KBM-7 (cell line): Measurements from ENCODE around the gene CMSS1.

Source experiments
- DNase-seq: peaks from one replicate; pipeline ENCODE4 v3.0.0-alpha.2; 2015
- in situ Hi-C: fragments of 300-500 bp; cut with MboI; formaldehyde crosslinking; loops from 2 replicates; pipeline ENCODE4 v1.14.3; 2020; ENCODE audit warnings: low sequenced_read_pairs, low pct_unique_long_range_greater_than_20kb, mixed read lengths

The CMSS1 gene

GRCh38 chr3:99962703-99963102 lies 145.0 kb downstream of the CMSS1 start:
- in situ Hi-C loops = no loop called here
- DNase-seq = no peak

- in situ Hi-C loops = no loop called here
- no peak for DNase-seq
Observed at GRCh38 chr3:99965077-99965476, 147.4 kb downstream of the CMSS1 start.

- no peak for DNase-seq
- in situ Hi-C loops = no loop called here
Observed at GRCh38 chr3:99965681-99966408, 148.2 kb downstream of the CMSS1 start.

GRCh38 chr3:99966662-99967416 lies 149.2 kb downstream of the CMSS1 start:
- in situ Hi-C loops = no loop called here
- DNase-seq = no peak

GRCh38 chr3:99967796-99968195 lies 150.1 kb downstream of the CMSS1 start:
- DNase-seq = no peak
- in situ Hi-C loops = no loop called here

- no peak for DNase-seq
- in situ Hi-C loops = no loop called here
Observed at GRCh38 chr3:99969136-99969535, 151.5 kb downstream of the CMSS1 start.

GRCh38 chr3:99970198-99970597 lies 152.5 kb downstream of the CMSS1 start:
- in situ Hi-C loops = no loop called here
- DNase-seq = no peak

GRCh38 chr3:99971761-99972160 lies 154.1 kb downstream of the CMSS1 start:
- DNase-seq = no peak
- in situ Hi-C loops = no loop called here

GRCh38 chr3:99972380-99973104 lies 154.9 kb downstream of the CMSS1 start:
- no peak for DNase-seq
- in situ Hi-C loops = no loop called here

GRCh38 chr3:99974989-99975388 lies 157.3 kb downstream of the CMSS1 start:
- in situ Hi-C loops = no loop called here
- DNase-seq = no peak

GRCh38 chr3:99976584-99976983 lies 158.9 kb downstream of the CMSS1 start:
- in situ Hi-C loops = no loop called here
- DNase-seq = no peak

- in situ Hi-C loops = no loop called here
- no peak for DNase-seq
Observed at GRCh38 chr3:99978221-99978620, 160.6 kb downstream of the CMSS1 start.

- DNase-seq = no peak
- in situ Hi-C loops = no loop called here
Observed at GRCh38 chr3:99980606-99981005, 162.9 kb downstream of the CMSS1 start.

GRCh38 chr3:99981138-99981537 lies 163.5 kb downstream of the CMSS1 start:
- DNase-seq = no peak
- in situ Hi-C loops = no loop called here

GRCh38 chr3:99982650-99983049 lies 165.0 kb downstream of the CMSS1 start:
- no peak for DNase-seq
- in situ Hi-C loops = no loop called here

GRCh38 chr3:99984139-99984538 lies 166.5 kb downstream of the CMSS1 start:
- in situ Hi-C loops = no loop called here
- no peak for DNase-seq

- in situ Hi-C loops = no loop called here
- no peak for DNase-seq
Observed at GRCh38 chr3:99984668-99985067, 167.0 kb downstream of the CMSS1 start.

- in situ Hi-C loops = no loop called here
- DNase-seq = no peak
Observed at GRCh38 chr3:99990179-99990578, 172.5 kb downstream of the CMSS1 start.

GRCh38 chr3:99997293-99997692 lies 179.6 kb downstream of the CMSS1 start:
- in situ Hi-C loops = no loop called here
- no peak for DNase-seq

- in situ Hi-C loops = no loop called here
- DNase-seq = no peak
Observed at GRCh38 chr3:99999536-99999935, 181.9 kb downstream of the CMSS1 start.
